Sigmoid colon (tissue), 4 donors: Measurements from ENCODE around the gene CTNNBL1.

Experiments
- CTCF ChIP-seq, 4 experiments: fragments of 450-650 bp in 3 of 4; fragments of 200-600 bp in 1 of 4; IDR thresholded peaks; one replicate each; pipeline ENCODE4 v1.5.1; 2016 to 2019; ENCODE audit warnings: antibody characterized with exemption in 4 of 4, mild to moderate bottlenecking in 3 of 4, moderate library complexity in 2 of 4
- POLR2A ChIP-seq, 2 donors: fragments of 450-650 bp; IDR thresholded peaks; one replicate each; pipeline ENCODE4 v1.6.1; 2016; ENCODE audit warnings: antibody characterized with exemption in 2 of 2, mild to moderate bottlenecking in 2 of 2, moderate library complexity in 2 of 2
- POLR2AphosphoS5 ChIP-seq, 4 donors: sonication (generic); formaldehyde crosslinking; IDR thresholded peaks; one replicate each; pipeline ENCODE4 v1.6.1; 2017; ENCODE audit warnings: antibody characterized with exemption in 4 of 4

- TF ChIP-seq CTCF (IDR thresholded peaks at IDR 0.05) (no peak), POLR2A (IDR thresholded peaks at IDR 0.05) (no peak), POLR2AphosphoS5 (IDR thresholded peaks at IDR 0.05) (no peak)
These were observed 154.9 kb downstream of the CTNNBL1 start for GRCh38 chr20:37848706-37849105.
